Neural crest cell (in vitro differentiated cells): Measurements from ENCODE around the gene GNAQ. TPM values are rescaled to one million over a fixed set of nuclear protein-coding genes. Genes with fewer than 3 reads are reported as not detected.

Experiments
- DNase-seq: peaks from one replicate; pipeline ENCODE4 v3.0.0; 2021; ENCODE audit warnings: low read depth, mixed read lengths, low spot score
- H3K27ac Mint-ChIP-seq: one replicate; pipeline ENCODE4 v1.8.0; 2021; ENCODE audit warnings: mild to moderate bottlenecking, mixed read lengths; ENCODE audit not compliant: unreplicated experiment
- H3K27me3 Mint-ChIP-seq: 2 replicates; pipeline ENCODE4 v1.8.0; 2021; ENCODE audit warnings: low read depth, mild to moderate bottlenecking, mixed read lengths
- H3K36me3 Mint-ChIP-seq: 2 replicates; pipeline ENCODE4 v1.8.0; 2021; ENCODE audit warnings: low read depth, mild to moderate bottlenecking, mixed read lengths
- H3K4me1 Mint-ChIP-seq: 2 replicates; pipeline ENCODE4 v1.8.0; 2021; ENCODE audit warnings: mixed read lengths
- H3K4me3 Mint-ChIP-seq: one replicate; pipeline ENCODE4 v1.8.0; 2021; ENCODE audit warnings: mild to moderate bottlenecking, mixed read lengths
- H3K9me3 Mint-ChIP-seq: 2 replicates; pipeline ENCODE4 v1.8.0; 2021; ENCODE audit warnings: mixed read lengths
- CTCF ChIP-seq: fragments of 200-600 bp; sonication (generic); conservative IDR thresholded peaks from 2 replicates; pipeline ENCODE4 v1.5.0; 2021; ENCODE audit warnings: antibody characterized with exemption, mild to moderate bottlenecking
- total RNA-seq: library from RNA; stranded (reverse); gene quantifications from 2 replicates; pipeline ENCODE4 v1.2.1, GENCODE V29; 2021

GNAQ gene
- total RNA-seq, 1 donor from 2014 or later, result 53.3 TPM

- Mint-ChIP-seq H3K4me1 (peaks cover 7% of the 10 kb centered on the region), H3K4me3 (no peak overlapping the region), H3K27ac (no peak overlapping the region)
Observed at GRCh38 chr9:77747163-77747562, 284.4 kb downstream of the GNAQ start.

GRCh38 chr9:77744841-77745430 lies 286.7 kb downstream of the GNAQ start:
- Mint-ChIP-seq H3K36me3 (peaks cover 7% of the 10 kb centered on the region), H3K27ac (no peak overlapping the region), H3K4me1 (no peaks in the 10 kb centered on the region), H3K9me3 (no peaks in the 10 kb centered on the region), H3K4me3 (no peak overlapping the region), H3K27me3 (no peaks in the 10 kb centered on the region)
- no peak for TF ChIP-seq CTCF
- no peak for DNase-seq

More at GRCh38 chr9:77747163-77747562, 284.4 kb downstream of the GNAQ start:
- TF ChIP-seq CTCF, result no peak
- Mint-ChIP-seq H3K27me3 (no peaks in the 10 kb centered on the region), H3K9me3 (no peaks in the 10 kb centered on the region), H3K36me3 (peaks cover 7% of the 10 kb centered on the region)
- no peak for DNase-seq

GRCh38 chr9:77743386-77743785 lies 288.2 kb downstream of the GNAQ start:
- DNase-seq, result no peak
- H3K27ac Mint-ChIP-seq, result peak overlapping the region; percentile 59
- no peaks in the 10 kb centered on the region for H3K9me3 Mint-ChIP-seq
- H3K4me3 Mint-ChIP-seq, result no peak overlapping the region
- no peaks in the 10 kb centered on the region for H3K4me1 Mint-ChIP-seq
- H3K27me3 Mint-ChIP-seq, result no peaks in the 10 kb centered on the region
- TF ChIP-seq CTCF, result no peak
- peaks cover 7% of the 10 kb centered on the region for H3K36me3 Mint-ChIP-seq

GRCh38 chr9:77738932-77739331 lies 292.7 kb downstream of the GNAQ start:
- H3K27me3 Mint-ChIP-seq, result no peaks in the 10 kb centered on the region
- DNase-seq, result no peak
- no peaks in the 10 kb centered on the region for H3K4me1 Mint-ChIP-seq
- no peaks in the 10 kb centered on the region for H3K9me3 Mint-ChIP-seq
- H3K36me3 Mint-ChIP-seq, result peaks cover 5% of the 10 kb centered on the region
- no peak overlapping the region for H3K27ac Mint-ChIP-seq
- H3K4me3 Mint-ChIP-seq, result no peak overlapping the region
- no peak for TF ChIP-seq CTCF

GRCh38 chr9:77735494-77735893 lies 296.1 kb downstream of the GNAQ start:
- Mint-ChIP-seq H3K27me3 (no peaks in the 10 kb centered on the region), H3K4me3 (no peak overlapping the region), H3K27ac (no peak overlapping the region), H3K36me3 (peaks cover 11% of the 10 kb centered on the region), H3K9me3 (no peaks in the 10 kb centered on the region), H3K4me1 (no peaks in the 10 kb centered on the region)
- no peak for DNase-seq
- TF ChIP-seq CTCF, result no peak

- H3K27me3 Mint-ChIP-seq, result no peaks in the 10 kb centered on the region
- H3K4me3 Mint-ChIP-seq, result no peak overlapping the region
- H3K4me1 Mint-ChIP-seq, result no peaks in the 10 kb centered on the region
- DNase-seq, result no peak
- peaks cover 22% of the 10 kb centered on the region for H3K36me3 Mint-ChIP-seq
- TF ChIP-seq CTCF, result no peak
- H3K27ac Mint-ChIP-seq, result no peak overlapping the region
- H3K9me3 Mint-ChIP-seq, result no peaks in the 10 kb centered on the region
Observed at GRCh38 chr9:77731930-77732329, 299.7 kb downstream of the GNAQ start.
